Stimulated activated CD4-positive, alpha-beta T cell treated with anti-CD3 and anti-CD28 coated beads, TNF-alpha, amount 100 ng/mL, for 24 hours (primary cell): ENCODE results near the gene OPTN.
"Not testable (repeated sequence)": the region's sequence is repeated elsewhere in the genome, so short reads cannot be mapped to it uniquely, and the experiment has no call there.

Source experiments
- DNase-seq, 3 experiments: peaks; one replicate each; pipeline ENCODE4 v3.0.0-alpha.2; 2020; ENCODE audit warnings: low read depth in 3 of 3

Gene OPTN

DNA sequence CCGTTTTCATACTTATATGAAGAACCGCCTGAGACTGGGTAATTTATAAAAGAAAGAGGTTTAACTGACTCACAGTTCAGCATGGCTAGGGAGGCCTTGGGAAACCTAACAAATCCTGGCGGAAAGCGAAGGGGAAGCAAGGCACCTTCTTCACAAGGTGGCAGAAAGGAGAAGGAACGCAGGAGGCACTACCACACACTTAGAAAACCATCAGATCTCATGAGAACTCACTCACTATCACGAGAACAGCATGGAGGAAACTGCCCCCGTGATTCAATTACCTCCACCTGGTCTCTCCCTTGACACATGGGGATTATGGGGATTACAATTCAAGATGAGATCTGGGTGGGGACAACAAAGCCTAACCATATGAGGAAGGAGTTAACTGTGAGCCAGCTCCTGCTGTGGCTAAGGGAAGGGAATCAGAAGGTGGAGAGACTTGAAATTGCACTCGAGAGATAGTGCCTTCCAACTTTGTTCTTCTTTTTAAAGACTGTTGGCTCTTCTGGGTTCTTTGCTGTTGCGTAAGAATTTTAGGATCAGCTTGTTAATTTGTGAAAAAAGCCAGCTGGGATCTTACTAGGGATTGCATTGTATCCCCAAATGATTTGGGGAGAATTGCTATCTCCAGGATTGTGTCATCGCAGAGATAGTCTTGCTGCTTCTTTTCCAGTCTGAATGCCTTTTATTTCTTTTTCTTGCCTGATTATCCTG, 21.0 kb downstream of the OPTN start:
- no peak for DNase-seq

DNA sequence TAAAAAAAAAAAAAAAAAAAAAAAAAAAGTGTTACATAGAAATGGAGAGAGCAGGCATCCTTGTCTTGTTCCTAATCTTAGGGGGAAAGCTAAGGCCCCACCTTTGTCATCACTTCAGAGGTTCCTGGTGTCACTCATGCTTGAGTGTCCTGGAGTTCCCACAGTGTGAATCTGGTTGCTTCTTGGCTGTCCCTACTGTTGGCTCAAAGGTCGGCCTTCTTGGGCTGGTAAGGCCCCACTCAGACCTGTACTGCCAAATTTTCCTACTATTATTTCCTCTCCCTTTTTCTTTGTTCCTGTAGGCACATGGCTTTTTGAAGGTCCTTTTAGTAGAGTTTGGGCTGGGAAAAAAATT, 21.5 kb downstream of the OPTN start:
- no peak for DNase-seq

- no peak for DNase-seq
Observed at GRCh38 chr10:13136651-13137050, 36.7 kb downstream of the OPTN start.

DNA sequence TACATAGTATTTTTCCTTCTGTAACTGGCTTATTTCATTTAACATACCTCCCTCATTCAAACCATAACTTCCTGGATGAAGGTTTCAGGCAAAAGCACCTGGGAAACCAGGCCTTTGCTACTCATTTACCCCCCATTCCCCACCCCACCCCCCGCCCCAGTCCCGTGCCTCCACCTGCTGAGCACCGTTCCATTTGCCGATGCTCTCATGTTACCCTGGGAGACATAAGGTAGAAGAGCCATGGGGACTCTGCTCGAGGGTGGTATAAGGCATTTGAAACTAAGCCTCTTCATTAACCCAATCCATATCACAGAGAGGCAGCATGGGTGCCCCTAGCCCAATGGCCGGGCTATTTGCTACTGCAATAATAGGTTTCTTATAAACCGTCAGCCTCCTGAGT, 39.2 kb downstream of the OPTN start:
- DNase-seq: no peak

DNA sequence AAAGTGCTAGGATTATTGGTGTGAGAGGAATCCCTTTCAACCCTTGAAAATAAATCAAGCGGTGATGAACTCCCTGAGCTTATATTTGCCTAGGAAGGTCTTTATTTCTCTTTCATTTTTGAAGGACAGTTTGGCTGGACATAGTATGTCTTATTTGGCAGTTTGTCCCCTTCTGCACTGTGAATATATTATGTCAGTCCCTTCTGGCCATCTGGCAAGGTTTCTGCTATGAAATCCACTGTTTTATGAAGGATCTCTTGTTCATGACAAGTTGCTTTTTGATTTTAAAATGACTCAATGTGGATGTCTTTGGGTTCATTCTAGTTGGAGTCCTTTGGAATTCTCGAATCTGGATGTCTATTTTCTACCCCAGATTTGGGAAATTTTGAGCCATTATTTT, 39.7 kb downstream of the OPTN start:
- no peak for DNase-seq

DNA sequence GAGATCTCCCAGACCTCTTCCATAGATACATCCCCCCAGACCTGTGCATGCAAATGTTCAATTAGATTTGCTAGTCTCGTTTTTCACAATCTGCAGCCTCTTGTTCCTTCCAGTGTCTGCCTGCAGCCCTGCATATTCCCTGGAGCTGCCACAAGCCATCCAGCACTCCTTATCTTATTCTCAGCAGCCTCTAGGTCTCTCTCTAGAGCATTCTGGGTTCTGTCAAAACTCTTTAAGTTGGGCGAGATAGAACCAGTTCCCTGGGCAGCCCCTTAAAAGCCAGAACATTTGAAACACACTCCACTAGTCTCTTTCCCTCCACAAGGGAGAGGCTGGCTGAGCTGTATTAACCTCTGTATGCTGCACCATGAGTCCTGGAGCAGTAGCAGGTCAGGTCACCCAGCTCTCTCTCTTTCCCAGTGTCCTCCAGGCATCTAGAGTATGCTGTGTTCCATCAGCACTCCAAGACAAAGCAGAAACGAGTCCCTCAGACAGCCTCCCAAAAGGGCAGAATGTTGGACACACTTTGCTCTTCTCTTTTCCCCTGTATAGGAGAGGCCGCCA, 40.7 kb downstream of the OPTN start:
- DNase-seq: no peak

GRCh38 chr10:13143766-13144165, 43.8 kb downstream of the OPTN start:
- no peak for DNase-seq

- DNase-seq: no peak
Observed at GRCh38 chr10:13144814-13145213, 44.9 kb downstream of the OPTN start.

GRCh38 chr10:13146379-13146778, 46.4 kb downstream of the OPTN start:
- no peak for DNase-seq

- DNase-seq: no peak
Observed at GRCh38 chr10:13147161-13147560, 47.2 kb downstream of the OPTN start.

GRCh38 chr10:13152296-13152695, 52.3 kb downstream of the OPTN start:
- DNase-seq: no peak

DNA sequence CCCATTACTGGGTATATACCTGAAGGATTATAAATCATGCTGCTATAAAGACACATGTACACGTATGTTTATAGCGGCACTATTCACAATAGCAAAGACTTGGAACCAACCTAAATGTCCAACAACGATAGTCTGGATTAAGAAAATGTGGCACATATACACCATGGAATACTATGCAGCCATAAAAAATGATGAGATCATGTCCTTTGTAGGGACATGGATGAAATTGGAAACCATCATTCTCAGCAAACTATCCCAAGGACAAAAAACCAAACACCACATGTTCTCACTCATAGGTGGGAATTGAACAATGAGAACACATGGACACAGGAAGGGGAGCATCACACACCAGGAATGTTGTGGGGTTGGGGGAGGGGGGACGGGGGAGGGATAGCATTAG, 55.9 kb downstream of the OPTN start:
- DNase-seq: not testable (repeated sequence)

DNA sequence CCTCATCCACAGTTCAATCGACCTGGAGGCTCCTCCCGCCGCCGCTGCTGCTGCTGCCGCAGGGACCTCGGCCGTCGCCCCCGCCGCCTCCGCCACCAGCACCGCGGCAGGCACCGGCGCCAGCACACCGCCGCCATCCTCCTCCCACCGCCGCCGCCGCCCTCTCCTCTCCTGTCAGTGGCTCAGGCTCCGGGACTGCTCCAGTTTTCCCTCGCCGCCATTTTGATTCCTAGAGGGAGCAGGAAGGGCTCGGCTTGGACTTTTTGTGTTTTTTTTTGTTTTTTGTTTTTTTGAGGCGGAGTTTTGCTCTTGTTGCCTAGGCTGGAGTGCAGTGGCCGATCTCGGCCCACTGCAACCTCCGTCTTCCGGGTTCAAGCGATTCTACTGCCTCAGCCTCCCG, 58.4 kb downstream of the OPTN start:
- DNase-seq: no peak

GRCh38 chr10:13160934-13161856, 61.2 kb downstream of the OPTN start, which contains the start of gene MCM10:
Gene MCM10 (plus strand): TSS chr10:13161558. CDS start chr10:13164203, 2,645 bp downstream.
- DNase-seq: peak; percentile 94 to 99 (median 98)

GRCh38 chr10:13161857-13162271, 61.9 kb downstream of the OPTN start:
- DNase-seq: no peak

GRCh38 chr10:13163859-13164258, 63.9 kb downstream of the OPTN start:
- no peak for DNase-seq

DNA sequence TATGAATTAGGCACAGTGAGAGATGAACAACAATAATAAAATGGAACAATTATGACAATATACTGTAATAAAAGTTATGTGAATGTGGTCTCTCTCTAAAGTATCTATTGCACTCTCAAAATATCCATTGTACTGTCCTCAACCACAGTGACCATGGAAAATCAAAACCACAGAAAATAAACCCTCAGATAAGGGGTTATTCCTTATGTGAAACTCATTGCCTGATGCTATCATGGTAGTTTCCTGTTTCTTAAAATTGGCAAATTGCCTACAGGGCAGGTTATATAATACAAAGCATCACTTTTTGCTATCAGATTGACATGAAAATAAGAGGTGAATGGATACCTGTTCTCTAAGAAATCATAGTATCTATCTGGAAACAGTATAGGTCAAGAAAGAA, 65.2 kb downstream of the OPTN start:
- DNase-seq: no peak

DNA sequence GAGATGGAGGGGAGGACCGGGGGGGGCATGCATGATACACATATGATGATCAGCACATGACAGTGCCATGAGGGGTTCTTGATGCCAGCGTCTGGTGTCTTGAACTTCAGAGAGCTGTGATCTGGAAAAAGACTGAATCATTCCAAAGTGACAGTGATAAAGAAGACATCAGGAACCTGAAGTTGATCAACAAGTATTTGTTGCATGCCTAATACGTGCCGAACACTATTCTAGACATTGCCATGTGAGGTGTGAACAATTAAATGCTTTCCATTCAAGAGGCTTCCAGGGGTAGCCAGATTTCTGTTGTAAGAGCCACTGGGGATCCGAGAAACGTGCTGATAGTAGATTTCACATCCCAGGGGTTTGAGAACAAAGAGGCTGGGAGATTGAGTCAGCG, 67.6 kb downstream of the OPTN start:
- no peak for DNase-seq

DNA sequence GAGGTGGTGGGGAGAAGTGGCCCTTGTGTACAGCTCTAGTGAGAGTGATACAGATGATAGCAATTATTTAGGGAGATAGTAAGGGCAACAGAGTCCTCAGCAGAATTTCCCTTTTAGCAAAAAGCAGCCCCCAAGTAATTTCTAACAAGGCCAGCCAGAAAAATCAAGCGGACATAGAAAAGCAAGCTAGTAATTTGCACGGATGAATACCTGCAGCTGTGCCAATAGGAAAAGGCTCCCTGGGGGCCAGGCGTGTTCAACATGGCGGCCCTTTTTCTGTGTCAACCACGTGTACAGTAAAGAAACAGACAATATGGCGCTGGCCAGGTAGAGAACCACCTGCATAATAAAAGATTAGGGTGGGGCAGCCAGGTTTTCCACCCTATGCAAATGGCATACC, 68.8 kb downstream of the OPTN start:
- no peak for DNase-seq

DNA sequence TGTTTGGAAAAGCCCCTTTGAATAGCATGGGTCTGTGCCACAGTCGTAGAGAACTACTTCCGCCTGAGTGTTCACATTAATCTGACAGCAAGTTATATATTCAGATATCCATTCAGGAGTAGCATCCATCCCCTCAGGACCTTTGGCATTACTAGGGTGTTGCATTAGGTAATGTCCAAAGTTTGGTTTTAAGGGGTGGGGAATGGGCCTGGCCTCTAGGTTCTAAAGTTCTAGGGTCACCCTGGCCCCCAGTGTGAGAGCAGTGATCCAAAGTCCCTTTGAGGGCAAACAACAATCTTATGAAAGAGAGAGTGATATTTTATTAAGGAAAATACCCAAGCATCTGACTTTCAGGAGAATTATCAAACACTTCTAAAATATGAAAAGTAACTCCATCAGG, 73.7 kb downstream of the OPTN start:
- no peak for DNase-seq

DNA sequence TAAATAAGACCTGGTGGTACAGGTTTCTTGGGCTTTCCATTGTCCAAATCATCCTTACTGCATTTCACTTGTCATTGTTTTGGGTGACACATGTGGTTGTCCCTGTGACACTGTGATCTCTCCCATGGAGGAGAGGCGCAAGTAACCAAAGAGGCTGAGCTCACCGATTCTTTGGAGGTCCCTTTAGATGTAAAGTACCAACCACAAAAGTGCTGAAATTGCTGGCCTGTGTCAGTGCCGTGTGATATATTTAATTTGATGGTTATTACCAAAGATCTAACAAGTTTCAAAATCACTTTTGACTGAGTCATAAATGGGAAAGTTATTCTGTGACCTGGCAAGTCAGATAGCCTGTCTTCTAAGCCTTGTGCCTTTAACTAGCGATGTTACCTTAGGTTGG, 80.8 kb downstream of the OPTN start:
- DNase-seq: no peak

DNA sequence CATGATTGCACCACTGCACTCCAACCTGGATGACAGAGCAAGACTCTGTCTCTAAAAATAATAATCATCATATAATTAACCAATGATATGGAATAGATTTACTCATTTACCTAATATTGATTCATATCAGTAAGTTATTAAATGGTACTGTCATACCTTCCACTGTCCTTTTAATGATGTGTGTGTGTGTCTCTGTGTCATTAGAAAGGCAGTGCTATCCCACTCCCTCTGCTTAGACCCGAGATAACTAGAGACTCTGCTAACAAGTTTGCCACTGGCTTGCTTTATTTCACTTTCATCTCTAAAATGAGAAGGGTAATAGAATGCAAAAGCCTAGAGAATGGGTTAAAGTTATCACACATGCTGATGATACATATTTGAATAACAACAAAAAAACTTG, 82.5 kb downstream of the OPTN start:
- no peak for DNase-seq

GRCh38 chr10:13183625-13184024, 83.7 kb downstream of the OPTN start:
- no peak for DNase-seq
